Esophagus (tissue), 2 donors: Measurements from ENCODE around the gene MPC2. TPM values are rescaled to one million over a fixed set of nuclear protein-coding genes. Genes with fewer than 3 reads are reported as not detected.

Experiments used
- H3K27ac ChIP-seq, 2 donors: one replicate each; pipeline ENCODE4 v1.5.1; 2013; ENCODE audit warnings: low read depth in 2 of 2, mild to moderate bottlenecking in 2 of 2, inconsistent platforms in 1 of 2, low read length in 1 of 2, moderate library complexity in 1 of 2
- H3K27me3 ChIP-seq, 2 donors: one replicate each; pipeline ENCODE4 v1.6.1; 2013; ENCODE audit warnings: low read length in 2 of 2, control low read depth in 1 of 2, mild to moderate bottlenecking in 1 of 2; ENCODE audit not compliant: insufficient read depth in 2 of 2, control insufficient read depth in 1 of 2
- H3K36me3 ChIP-seq, 2 donors: one replicate each; pipeline ENCODE4 v1.6.1; 2013; ENCODE audit warnings: low read length in 1 of 2; ENCODE audit not compliant: control insufficient read depth in 2 of 2, insufficient read depth in 2 of 2
- H3K4me1 ChIP-seq, 2 donors: one replicate each; pipeline ENCODE4 v1.6.1; 2013; ENCODE audit warnings: low read length in 1 of 2; ENCODE audit not compliant: control insufficient read depth in 2 of 2, insufficient read depth in 2 of 2
- H3K4me3 ChIP-seq, 2 donors: one replicate each; pipeline ENCODE4 v1.5.1; 2013; ENCODE audit warnings: low read length in 2 of 2, mild to moderate bottlenecking in 2 of 2, low read depth in 1 of 2, moderate library complexity in 1 of 2
- H3K9me3 ChIP-seq, 2 donors: one replicate each; pipeline ENCODE4 v1.6.1; 2013; ENCODE audit warnings: mild to moderate bottlenecking in 2 of 2, low read depth in 1 of 2, low read length in 1 of 2, moderate library complexity in 1 of 2; ENCODE audit not compliant: control insufficient read depth in 2 of 2, insufficient read depth in 1 of 2
- WGBS, 2 donors: extraction: QIAGEN DNeasy Blood & Tissue Kit; methylation state at CpG; one replicate each; pipeline ENCODE4 v1.1.7; 2013; 5-methylcytosine and 5-hydroxymethylcytosine counted together
- polyA plus RNA-seq, 2 donors: library from polyadenylated mRNA; stranded (reverse); fragments of 200-250 nt; gene quantifications; one replicate each; pipeline ENCODE4 v1.2.3, GENCODE V29; 2013
- donor health status: healthy with polysubstance abuse.
- donor health status: Bipolar disorder and iron deficiency.

The MPC2 gene
- polyA plus RNA-seq, 2 donors, result 28.7 to 34.2 TPM

GRCh38 chr1:167964646-167965045 lies 27.8 kb upstream of the MPC2 start:
- peaks cover 0 to 2% of the 10 kb centered on the region in 2 donors for H3K4me1 ChIP-seq
- WGBS, 2 donors, result 85 to 86% methylated on average over 4 of the region's 4 CpGs
- no peaks in the 10 kb centered on the region for H3K36me3 ChIP-seq

GRCh38 chr1:167957710-167958109 lies 20.8 kb upstream of the MPC2 start:
- Histone ChIP-seq H3K4me1 (no peaks in the 10 kb centered on the region), H3K4me3 (no peak overlapping the region), H3K9me3 (no peaks in the 10 kb centered on the region), H3K36me3 (peaks cover 0 to 4% of the 10 kb centered on the region in 2 donors), H3K27ac (no peak overlapping the region), H3K27me3 (no peaks in the 10 kb centered on the region)

More at GRCh38 chr1:167964646-167965045, 27.8 kb upstream of the MPC2 start:
- Histone ChIP-seq H3K9me3 (no peaks in the 10 kb centered on the region), H3K27ac (no peak overlapping the region), H3K27me3 (no peaks in the 10 kb centered on the region), H3K4me3 (no peak overlapping the region)

DNA sequence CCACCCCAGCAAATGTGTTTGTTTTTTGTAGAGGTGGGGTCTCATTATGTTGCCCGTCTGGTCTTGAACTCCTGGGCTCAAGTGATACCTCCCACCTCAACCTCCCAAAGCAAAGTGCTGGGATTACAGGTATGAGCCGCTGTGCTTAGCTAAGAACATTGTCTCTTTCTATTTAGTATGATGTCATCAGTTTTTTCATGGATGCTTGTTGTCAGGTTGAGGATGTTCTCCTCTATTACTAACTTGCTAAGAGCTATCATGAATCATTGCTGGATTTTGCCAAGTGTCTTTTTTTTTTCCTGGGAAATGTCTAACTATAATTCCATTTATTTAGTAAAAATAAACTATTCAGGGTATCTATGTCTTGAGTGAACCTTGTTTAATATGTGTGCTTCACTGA lies 19.0 kb upstream of the MPC2 start:
- H3K9me3 ChIP-seq, result no peaks in the 10 kb centered on the region
- 94 to 98% methylated on average over 2 of the region's 2 CpGs for WGBS, 2 donors

DNA sequence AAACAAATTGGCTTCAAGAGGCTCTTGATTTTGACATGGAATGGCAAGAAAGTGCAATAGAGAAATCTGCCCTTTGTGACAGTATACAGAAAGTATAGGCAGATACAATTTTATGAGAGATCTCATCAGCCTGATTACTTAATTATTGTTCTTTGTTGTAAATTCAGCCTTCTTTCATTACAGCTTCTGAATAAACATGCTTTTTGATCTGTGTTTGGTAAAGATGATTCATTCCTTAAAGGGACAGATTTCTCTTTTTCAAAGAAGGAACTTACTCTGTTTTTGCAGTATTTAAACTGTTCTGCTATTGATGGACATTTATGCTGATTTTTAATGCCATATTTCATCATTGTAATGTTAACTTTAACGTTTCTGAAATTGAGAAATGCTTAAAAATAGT lies 13.7 kb upstream of the MPC2 start:
- Histone ChIP-seq H3K36me3 (peaks cover 0 to 4% of the 10 kb centered on the region in 2 donors), H3K4me3 (no peak overlapping the region), H3K4me1 (no peaks in the 10 kb centered on the region), H3K27me3 (no peaks in the 10 kb centered on the region), H3K9me3 (no peaks in the 10 kb centered on the region), H3K27ac (no peak overlapping the region)
- WGBS, 2 donors, result 37 to 49% methylated on average over 1 of the region's 1 CpG

More for the DNA sequence above, 19.0 kb upstream of the MPC2 start:
- H3K4me1 ChIP-seq, result no peaks in the 10 kb centered on the region
- H3K27ac ChIP-seq, result no peak overlapping the region
- H3K27me3 ChIP-seq, result no peaks in the 10 kb centered on the region
- no peak overlapping the region for H3K4me3 ChIP-seq
- peaks cover 0 to 8% of the 10 kb centered on the region in 2 donors for H3K36me3 ChIP-seq

GRCh38 chr1:167949785-167950184 lies 12.9 kb upstream of the MPC2 start:
- Histone ChIP-seq H3K27ac (no peak overlapping the region), H3K4me3 (no peak overlapping the region), H3K27me3 (no peaks in the 10 kb centered on the region), H3K36me3 (peaks cover 0 to 4% of the 10 kb centered on the region in 2 donors), H3K4me1 (no peaks in the 10 kb centered on the region), H3K9me3 (no peaks in the 10 kb centered on the region)
- 89 to 94% methylated on average over 3 of the region's 3 CpGs for WGBS, 2 donors

GRCh38 chr1:167947733-167948132 lies 10.9 kb upstream of the MPC2 start:
- peaks cover 0 to 4% of the 10 kb centered on the region in 2 donors for H3K36me3 ChIP-seq
- no peaks in the 10 kb centered on the region for H3K4me1 ChIP-seq
- 71 to 76% methylated on average over 2 of the region's 2 CpGs for WGBS, 2 donors
- H3K27ac ChIP-seq, result no peak overlapping the region
- H3K4me3 ChIP-seq, result no peak overlapping the region
- no peaks in the 10 kb centered on the region for H3K9me3 ChIP-seq
- no peaks in the 10 kb centered on the region for H3K27me3 ChIP-seq

- no peaks in the 10 kb centered on the region for H3K9me3 ChIP-seq
- no peaks in the 10 kb centered on the region for H3K27me3 ChIP-seq
- no peaks in the 10 kb centered on the region for H3K4me1 ChIP-seq
- no peak overlapping the region for H3K4me3 ChIP-seq
- no peak overlapping the region for H3K27ac ChIP-seq
- WGBS, 2 donors, result 76 to 79% methylated on average over 9 of the region's 9 CpGs
- no peaks in the 10 kb centered on the region for H3K36me3 ChIP-seq
Measured at GRCh38 chr1:167943541-167943940, 6.7 kb upstream of the MPC2 start.

- H3K4me3 ChIP-seq, result no peak overlapping the region
- no peaks in the 10 kb centered on the region for H3K36me3 ChIP-seq
- H3K27me3 ChIP-seq, result no peaks in the 10 kb centered on the region
- H3K9me3 ChIP-seq, result no peaks in the 10 kb centered on the region
- no peaks in the 10 kb centered on the region for H3K4me1 ChIP-seq
- 89 to 95% methylated on average over 2 of the region's 2 CpGs for WGBS, 2 donors
- H3K27ac ChIP-seq, result no peak overlapping the region
Measured at GRCh38 chr1:167940264-167940663, 3.4 kb upstream of the MPC2 start.

DNA sequence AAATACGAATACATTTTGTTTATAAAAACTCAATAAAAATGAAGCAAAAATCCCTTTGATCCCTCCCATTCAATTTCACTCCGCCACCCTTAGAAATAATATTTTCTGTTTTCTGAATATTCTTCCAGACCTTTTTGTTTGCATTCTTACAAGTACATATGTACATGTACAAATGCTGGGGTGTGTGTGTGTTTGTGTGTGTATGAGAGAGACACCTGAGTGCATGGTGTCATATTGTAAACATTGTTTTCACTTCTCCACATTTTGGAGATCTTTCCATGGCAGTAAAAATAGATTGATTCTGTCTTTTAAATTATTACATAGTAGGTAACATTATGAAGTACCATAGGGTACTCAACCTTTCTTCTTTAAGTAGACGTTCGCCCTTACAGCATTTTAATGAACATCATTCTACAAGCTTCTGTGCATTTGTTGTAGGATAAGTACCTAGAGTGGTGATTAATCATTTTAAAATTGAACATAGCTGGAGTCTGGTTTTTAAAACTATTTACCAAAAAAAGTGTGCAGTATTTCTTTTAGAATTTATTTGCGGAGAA lies 1.3 kb upstream of the MPC2 start:
- H3K4me1 ChIP-seq, result no peaks in the 10 kb centered on the region
- WGBS, 2 donors, result 42 to 49% methylated on average over 5 of the region's 5 CpGs
- no peaks in the 10 kb centered on the region for H3K27me3 ChIP-seq
- H3K36me3 ChIP-seq, result no peaks in the 10 kb centered on the region
- H3K9me3 ChIP-seq, result no peaks in the 10 kb centered on the region
- no peak overlapping the region for H3K27ac ChIP-seq
- H3K4me3 ChIP-seq, result no peak overlapping the region

DNA sequence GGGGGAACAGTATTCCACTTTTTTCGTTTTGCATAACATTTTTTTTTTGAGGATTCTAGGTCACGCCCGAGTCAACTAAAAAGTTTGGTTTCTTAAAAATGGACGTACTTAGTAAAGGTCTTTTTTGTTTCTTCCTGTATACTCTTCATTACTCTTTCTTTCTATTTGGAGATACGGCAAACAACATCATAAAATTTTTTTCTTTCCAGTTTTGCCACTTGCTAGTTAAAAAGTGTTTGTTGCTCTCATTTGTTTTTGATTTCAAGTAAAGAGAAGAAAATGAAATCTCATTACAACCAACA lies 788 bp upstream of the MPC2 start:
- Histone ChIP-seq H3K9me3 (no peaks in the 10 kb centered on the region), H3K36me3 (no peaks in the 10 kb centered on the region), H3K4me3 (peak overlapping the region; percentile 82 to 98), H3K4me1 (no peaks in the 10 kb centered on the region), H3K27ac (peak overlapping the region in 1 of 2 donors; percentile 96), H3K27me3 (no peaks in the 10 kb centered on the region)
- 0 to 2% methylated on average over 5 of the region's 5 CpGs for WGBS, 2 donors
